Heart right ventricle (tissue), 16 donors: Measurements from ENCODE around the gene SLC22A23. TPM values are rescaled to one million over a fixed set of nuclear protein-coding genes. Genes with fewer than 3 reads are reported as not detected.

Experiments used
- ATAC-seq, 8 donors: fragments of 200-7000 bp; cut with Tn5 transposase; one replicate each; pipeline ENCODE4 v1.9.1; 2020; ENCODE audit warnings: mild to moderate bottlenecking in 8 of 8, moderate library complexity in 8 of 8, moderate number of reproducible peaks in 1 of 8
- DNase-seq, 2 donors: peaks; one replicate each; pipeline ENCODE4 v3.0.0-alpha.2; 2020
- H3K27ac ChIP-seq, 10 donors: fragments of 200-600 bp; sonication (generic) in 2 of 10; one replicate each; pipeline versions ENCODE4 v1.5.0 to v1.8.0; 2020 to 2022; ENCODE audit warnings: mild to moderate bottlenecking in 3 of 10
- H3K27me3 ChIP-seq, 7 donors: fragments of 200-600 bp; one replicate each; pipeline ENCODE4 v1.8.0; 2021 to 2022; ENCODE audit warnings: mild to moderate bottlenecking in 2 of 7
- H3K36me3 ChIP-seq, 9 donors: fragments of 200-600 bp; sonication (generic) in 1 of 9; one replicate each; pipeline versions ENCODE4 v1.5.0 to v1.8.0; 2020 to 2022; ENCODE audit warnings: mild to moderate bottlenecking in 2 of 9
- H3K4me1 ChIP-seq, 9 donors: fragments of 200-600 bp; sonication (generic) in 1 of 9; one replicate each; pipeline versions ENCODE4 v1.5.0 to v1.8.0; 2020 to 2022; ENCODE audit warnings: mild to moderate bottlenecking in 4 of 9
- H3K4me3 ChIP-seq, 10 donors: fragments of 200-600 bp; sonication (generic) in 2 of 10; one replicate each; pipeline versions ENCODE4 v1.5.0 to v1.8.0; 2020 to 2022; ENCODE audit warnings: mild to moderate bottlenecking in 7 of 10, moderate library complexity in 2 of 10
- H3K9me3 ChIP-seq, 11 donors: fragments of 200-600 bp in 10 of 11; sonication (generic) in 2 of 11; one replicate each; pipeline versions ENCODE4 v1.5.0 to v1.8.0; 2013 to 2022; ENCODE audit warnings: mild to moderate bottlenecking in 2 of 11, control low read depth in 1 of 11, moderate library complexity in 1 of 11
- WGBS, 2 donors: extraction: QIAGEN DNeasy Blood & Tissue Kit; methylation state at CpG; one replicate each; pipeline ENCODE4 v1.1.7; 2013; ENCODE audit warnings: inconsistent platforms in 1 of 2; 5-methylcytosine and 5-hydroxymethylcytosine counted together
- intact Hi-C, 10 donors: fragments of 100-400 bp; cut with DNase I; formaldehyde crosslinking; loops; one replicate each; pipeline versions ENCODE4 v1.11.1 to v1.14.2; 2022
- polyA plus RNA-seq, 2 donors: library from polyadenylated mRNA; stranded (reverse); fragments of 200-250 nt; gene quantifications; one replicate each; pipeline ENCODE4 v1.2.3, GENCODE V29; 2013
- total RNA-seq, 10 donors: library from RNA; stranded (reverse); fragmentation: NEBNext Ultra II Directional in 3 of 10; extraction: Animal tissue kit (Norgen Biotek cat#: 25700) in 3 of 10; gene quantifications; one replicate each; pipeline versions ENCODE4 v1.2.1 to v1.2.4, GENCODE V29; 2021 to 2023
- TF ChIP-seq, protein P1 (sequence below), 9 donors: fragments of 200-600 bp; sonication (generic) in 2 of 9; IDR thresholded peaks; one replicate each; pipeline versions ENCODE4 v1.5.0 to v1.8.0; 2021 to 2022; ENCODE audit warnings: antibody characterized with exemption in 9 of 9, mild to moderate bottlenecking in 5 of 9, moderate library complexity in 1 of 9
- donor health status: Arrhythmogenic right ventricular cardiomyopathy.
- donor health status: ischemic (EF 13 %, LVEDD 7.1; RV severe dilation, severe dysfunction).
- donor health status: healthy with polysubstance abuse.
- donor health status: DM: no; HTN: yes; CAD: no.
- donor health status: DM: no; HTN: no; CAD: no.
- donor health status: ischemic (EF 25% LVEDD 6.9; RV normal size, moderate dysfunction).
- donor health status: ischemic (EF 25% LVEDD 5.7; RV mildly dilated, moderate dysfunction).
- donor health status: healthy.
- donor health status: DM: yes; HTN: yes; CAD: no.
- donor health status: Ischemic cardiomyopathy.
- donor health status: ischemic (EF 35%, LVEDD 5.7; RV mildly dilated, moderate dysfunction).
- donor health status: nonischemic (EF 11% LVEDD 7.7; RV severe dilation, severe dysfunction).
- donor health status: DM: yes; HTN: yes; CAD: no.
- donor health status: PGD.
- donor health status: ischemic (EF 29% LVEDD 5.4; RV normal size, mild dysfunction).
- donor health status: nonischemic (EF 23%, LVEDD 6.1; RV moderate dilation, normal function).

Gene SLC22A23
- total and polyA plus RNA-seq, 12 donors = 1.9 to 7.8 (median 5.1) TPM

DNA sequence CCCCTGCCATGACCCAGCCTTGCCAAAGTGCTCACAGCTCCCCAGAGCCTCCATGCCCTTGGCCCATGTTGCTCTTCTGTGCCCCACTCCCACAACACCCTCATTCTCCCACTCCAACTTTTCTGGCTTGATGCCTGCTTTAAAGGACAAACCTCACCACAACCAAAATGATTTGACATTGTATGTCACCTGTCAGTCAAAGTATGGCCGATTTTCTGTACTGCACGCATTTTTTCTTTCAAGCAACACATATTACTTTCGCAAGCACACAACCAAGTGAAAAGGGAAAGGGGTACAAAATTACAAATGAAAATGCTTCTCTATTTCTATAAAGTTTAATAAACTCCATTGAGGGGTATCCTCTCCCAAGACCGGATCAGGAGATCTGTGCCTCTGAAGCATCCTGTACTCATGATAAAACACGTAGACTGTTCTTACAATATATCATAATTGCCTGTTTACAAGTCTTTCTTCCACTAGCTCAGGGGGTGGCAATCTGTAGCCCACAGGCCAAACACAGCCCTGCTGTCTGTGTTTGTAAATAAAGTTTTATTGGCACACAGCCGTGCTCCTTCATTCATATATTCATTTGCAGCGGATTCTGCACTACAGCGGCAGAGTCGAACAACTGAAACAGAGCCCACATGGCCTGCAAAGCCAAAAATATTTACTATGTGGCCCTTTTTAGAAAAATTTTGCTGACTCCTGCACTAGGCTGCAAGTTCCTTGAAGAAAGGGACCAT, 32.5 kb downstream of the SLC22A23 start:
- Histone ChIP-seq H3K27me3 (peaks cover 0 to 6% (median 0%) of the 10 kb centered on the region in 7 donors), H3K4me1 (peaks cover 0 to 21% (median 12%) of the 10 kb centered on the region in 9 donors), H3K27ac (no peak overlapping the region), H3K9me3 (no peaks in the 10 kb centered on the region), H3K4me3 (no peak overlapping the region), H3K36me3 (no peaks in the 10 kb centered on the region)
- TF ChIP-seq, protein P1, sequence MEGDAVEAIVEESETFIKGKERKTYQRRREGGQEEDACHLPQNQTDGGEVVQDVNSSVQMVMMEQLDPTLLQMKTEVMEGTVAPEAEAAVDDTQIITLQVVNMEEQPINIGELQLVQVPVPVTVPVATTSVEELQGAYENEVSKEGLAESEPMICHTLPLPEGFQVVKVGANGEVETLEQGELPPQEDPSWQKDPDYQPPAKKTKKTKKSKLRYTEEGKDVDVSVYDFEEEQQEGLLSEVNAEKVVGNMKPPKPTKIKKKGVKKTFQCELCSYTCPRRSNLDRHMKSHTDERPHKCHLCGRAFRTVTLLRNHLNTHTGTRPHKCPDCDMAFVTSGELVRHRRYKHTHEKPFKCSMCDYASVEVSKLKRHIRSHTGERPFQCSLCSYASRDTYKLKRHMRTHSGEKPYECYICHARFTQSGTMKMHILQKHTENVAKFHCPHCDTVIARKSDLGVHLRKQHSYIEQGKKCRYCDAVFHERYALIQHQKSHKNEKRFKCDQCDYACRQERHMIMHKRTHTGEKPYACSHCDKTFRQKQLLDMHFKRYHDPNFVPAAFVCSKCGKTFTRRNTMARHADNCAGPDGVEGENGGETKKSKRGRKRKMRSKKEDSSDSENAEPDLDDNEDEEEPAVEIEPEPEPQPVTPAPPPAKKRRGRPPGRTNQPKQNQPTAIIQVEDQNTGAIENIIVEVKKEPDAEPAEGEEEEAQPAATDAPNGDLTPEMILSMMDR (IDR thresholded peaks at IDR 0.05) = no peak
- ATAC-seq = no peak
- intact Hi-C loops = no loop called here
- DNase-seq = no peak
- 97% methylated on average over 9 of the region's 9 CpGs for WGBS, 2 donors

DNA sequence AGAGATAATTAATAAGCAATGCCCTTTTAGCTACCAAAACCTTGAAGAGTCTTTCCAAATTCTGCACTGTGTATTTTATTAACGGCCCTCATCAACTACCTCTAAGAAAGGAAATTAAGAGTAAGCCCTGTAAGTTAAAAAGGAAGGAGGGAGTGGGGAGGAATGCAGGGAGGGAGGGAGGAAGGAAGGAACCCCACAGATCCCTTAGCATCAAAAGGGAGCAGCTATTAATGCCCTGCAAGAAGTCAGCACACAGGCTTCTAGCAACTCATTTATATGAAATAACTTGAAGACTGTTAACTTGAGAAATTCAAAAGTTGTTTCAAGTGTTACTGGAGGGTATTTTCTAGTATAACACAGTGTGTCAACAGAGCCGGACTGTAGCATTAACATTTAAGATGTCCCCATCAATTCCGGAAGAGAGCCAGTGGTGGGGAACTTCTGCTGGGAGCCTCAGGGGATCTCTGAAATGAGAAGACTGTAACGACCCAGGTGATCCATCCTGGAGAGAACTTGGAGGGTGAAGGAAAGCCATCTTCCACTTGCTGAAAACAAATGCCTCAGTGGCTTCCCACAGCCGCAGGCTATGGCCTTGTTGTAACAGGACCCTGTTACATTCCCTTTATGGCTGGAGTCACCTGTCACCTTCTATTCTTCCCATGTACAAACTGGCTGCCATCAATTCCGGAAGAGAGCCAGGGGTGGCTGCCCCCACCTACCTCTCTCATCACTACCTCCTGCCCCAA, 33.2 kb downstream of the SLC22A23 start:
- 72 to 83% methylated on average over 6 of the region's 6 CpGs for WGBS, 2 donors
- no peak for DNase-seq
- H3K27me3 ChIP-seq = peaks cover 0 to 6% (median 0%) of the 10 kb centered on the region in 7 donors
- H3K36me3 ChIP-seq = no peaks in the 10 kb centered on the region
- no peak overlapping the region for H3K27ac ChIP-seq
- no peaks in the 10 kb centered on the region for H3K9me3 ChIP-seq
- ATAC-seq = no peak
- H3K4me1 ChIP-seq = peaks cover 0 to 21% (median 12%) of the 10 kb centered on the region in 9 donors
- TF ChIP-seq, protein P1 (IDR thresholded peaks at IDR 0.05) = no peak
- intact Hi-C loops = no loop called here
- H3K4me3 ChIP-seq = no peak overlapping the region

DNA sequence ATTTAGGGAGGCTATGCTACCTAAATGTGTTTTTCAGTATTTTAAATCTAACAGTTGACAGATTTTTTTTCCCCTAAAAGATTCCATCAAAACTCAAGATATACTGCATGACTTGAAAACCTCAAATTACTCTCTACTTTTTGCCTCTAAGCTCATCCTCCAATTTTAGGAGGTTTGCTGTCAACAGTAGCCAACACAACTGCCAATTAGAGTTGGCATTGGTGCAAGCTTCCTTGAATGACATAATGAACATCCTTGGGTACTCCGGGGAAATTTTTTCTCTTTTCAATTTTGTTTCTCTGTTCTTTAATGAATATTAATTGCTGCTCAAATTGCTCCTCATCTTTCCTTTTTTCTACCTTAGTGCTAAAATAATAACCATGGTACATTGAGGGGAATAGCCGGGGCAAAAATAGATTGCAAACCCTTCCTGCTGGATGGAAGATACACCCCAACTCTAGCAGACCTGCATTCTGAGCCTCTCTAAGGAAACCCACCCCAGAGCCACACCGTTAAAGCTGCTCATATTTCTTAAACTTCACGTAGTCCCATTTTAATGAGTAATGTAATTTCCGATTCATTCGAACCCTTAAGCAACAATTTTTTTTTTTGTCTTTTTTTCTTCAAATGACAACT, 34.3 kb downstream of the SLC22A23 start:
- Histone ChIP-seq H3K36me3 (no peaks in the 10 kb centered on the region), H3K4me3 (no peak overlapping the region), H3K27me3 (peaks cover 0 to 6% (median 0%) of the 10 kb centered on the region in 7 donors), H3K4me1 (peaks cover 0 to 15% (median 9%) of the 10 kb centered on the region in 9 donors), H3K9me3 (no peaks in the 10 kb centered on the region), H3K27ac (no peak overlapping the region)
- DNase-seq (no peak), ATAC-seq (no peak)
- 87 to 91% methylated on average over 6 of the region's 6 CpGs for WGBS, 2 donors
- intact Hi-C loops = no loop called here
- TF ChIP-seq, protein P1 (IDR thresholded peaks at IDR 0.05) = no peak

DNA sequence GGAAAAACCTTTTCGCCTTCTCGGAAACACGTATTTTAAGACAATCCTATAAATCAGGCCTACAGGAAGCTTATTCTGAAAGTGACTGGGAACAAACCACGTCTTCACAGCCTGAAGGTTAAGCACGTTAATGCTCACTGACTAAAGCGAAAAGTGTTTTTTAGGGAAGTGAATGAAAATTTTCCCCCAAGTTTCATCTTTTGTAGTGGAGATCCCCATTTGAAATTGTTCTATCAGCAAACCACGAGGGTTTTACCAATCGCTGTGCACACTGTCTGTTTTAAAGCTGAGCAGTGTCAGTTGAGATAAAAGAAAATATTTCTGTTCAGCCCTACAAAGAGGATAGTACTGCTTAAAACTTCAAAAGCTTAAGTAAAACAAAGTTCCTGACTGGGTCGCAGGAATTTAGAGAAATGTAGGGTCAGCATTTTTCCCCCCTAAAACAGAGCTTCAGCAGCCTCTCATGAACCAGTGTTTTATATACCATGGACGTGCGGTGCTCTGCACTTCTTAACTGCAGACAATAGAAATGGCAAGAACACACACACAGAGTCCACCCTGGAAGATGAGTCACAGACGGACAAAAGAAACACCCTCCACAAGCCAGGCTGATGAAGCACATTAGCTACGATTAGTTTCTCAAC, 34.9 kb downstream of the SLC22A23 start:
- DNase-seq (no peak), ATAC-seq (no peak)
- no peak overlapping the region for H3K27ac ChIP-seq
- peaks cover 0 to 6% (median 0%) of the 10 kb centered on the region in 7 donors for H3K27me3 ChIP-seq
- intact Hi-C loops = no loop called here
- no peaks in the 10 kb centered on the region for H3K36me3 ChIP-seq
- peaks cover 0 to 11% (median 3%) of the 10 kb centered on the region in 9 donors for H3K4me1 ChIP-seq
- H3K9me3 ChIP-seq = no peaks in the 10 kb centered on the region
- WGBS, 2 donors = 72 to 79% methylated on average over 13 of the region's 13 CpGs
- TF ChIP-seq, protein P1 (IDR thresholded peaks at IDR 0.05) = no peak
- no peak overlapping the region for H3K4me3 ChIP-seq
